ENCODE measurements around the gene MVB12B. TPM values are rescaled to one million over a fixed set of nuclear protein-coding genes. Genes with fewer than 3 reads are reported as not detected.

MVB12B gene
- total RNA-seq, 4 donors from 2014 or later: 6.1 to 18.0 (median 13.2) TPM

GRCh38 chr9:126415741-126416370, 89.2 kb downstream of the MVB12B start:
- Histone ChIP-seq H3K4me1 (peaks cover 17 to 18% of the 10 kb centered on the region in 2 donors), H3K27me3 (no peaks in the 10 kb centered on the region), H3K36me3 (peaks cover 0 to 5% of the 10 kb centered on the region in 2 donors), H3K4me3 (no peak overlapping the region), H3K9me3 (no peaks in the 10 kb centered on the region), H3K27ac (no peak overlapping the region)
- intact Hi-C loops (cut with DNase I; ENCODE audit: low total_unique reads): no loop called here
- in situ Hi-C loops (cut with MboI; ENCODE audit: low sequenced_read_pairs in 4 of 4): no loop called here
- TF ChIP-seq CTCF (IDR thresholded peaks at IDR 0.05 in 4 of 5, conservative IDR thresholded peaks at IDR 0.05 in 1 of 5): no peak
- TF ChIP-seq POLR2A (IDR thresholded peaks at IDR 0.05): no peak
- ATAC-seq: no peak
- no peak for DNase-seq

DNA sequence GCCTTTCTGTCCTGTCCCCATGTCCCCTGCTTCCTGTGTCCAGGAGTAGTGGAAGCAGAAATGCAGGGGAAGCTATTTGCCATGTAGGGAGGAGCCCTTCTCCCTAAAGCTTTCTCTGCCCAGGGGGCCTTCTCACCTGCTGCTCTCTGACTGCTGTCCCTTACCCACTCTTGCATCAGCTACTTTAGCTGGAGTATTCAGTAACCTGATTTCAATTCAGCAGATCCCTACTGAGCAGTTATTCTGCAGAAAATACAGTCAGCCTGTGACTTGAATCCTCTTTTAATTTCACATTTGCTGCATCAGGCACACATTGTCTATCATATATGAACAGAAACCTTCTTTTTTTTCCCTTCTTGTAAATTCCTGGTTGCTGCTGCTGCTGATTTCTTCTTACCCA, 90.4 kb downstream of the MVB12B start:
- Histone ChIP-seq H3K27ac (no peak overlapping the region), H3K36me3 (peaks cover 0 to 4% of the 10 kb centered on the region in 2 donors), H3K27me3 (no peaks in the 10 kb centered on the region), H3K4me1 (peaks cover 29 to 30% of the 10 kb centered on the region in 2 donors), H3K9me3 (no peaks in the 10 kb centered on the region), H3K4me3 (no peak overlapping the region)
- ATAC-seq (no peak), DNase-seq (no peak)
- TF ChIP-seq POLR2A (IDR thresholded peaks at IDR 0.05): no peak
- TF ChIP-seq CTCF (IDR thresholded peaks at IDR 0.05 in 4 of 5, conservative IDR thresholded peaks at IDR 0.05 in 1 of 5): no peak
- intact Hi-C loops (cut with DNase I; ENCODE audit: low total_unique reads) (no loop called here), in situ Hi-C loops (cut with MboI; ENCODE audit: low sequenced_read_pairs in 4 of 4) (no loop called here)

DNA sequence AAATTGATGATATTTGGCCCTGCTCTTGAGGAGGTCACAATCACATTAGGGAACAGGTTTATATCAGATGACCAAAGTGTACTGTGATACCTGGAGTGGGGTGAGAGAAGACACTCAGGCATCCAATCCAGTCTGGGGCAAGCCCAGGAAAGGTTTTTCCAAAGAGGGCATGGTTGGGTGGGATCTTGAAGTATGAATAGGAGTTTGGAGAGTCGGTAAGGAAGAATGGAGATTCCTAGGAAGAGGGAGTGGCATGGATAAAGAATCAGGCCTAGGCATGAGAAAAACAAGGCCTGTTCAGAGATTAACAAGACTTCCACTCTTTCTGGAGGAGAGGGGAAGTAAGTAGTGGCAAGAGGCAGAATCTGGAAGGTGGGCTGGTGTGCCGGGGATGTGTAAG, 91.1 kb downstream of the MVB12B start:
- no peak overlapping the region for H3K27ac ChIP-seq
- DNase-seq: no peak
- H3K9me3 ChIP-seq: no peaks in the 10 kb centered on the region
- H3K36me3 ChIP-seq: no peaks in the 10 kb centered on the region
- no peak for TF ChIP-seq POLR2A (IDR thresholded peaks at IDR 0.05)
- TF ChIP-seq CTCF (IDR thresholded peaks at IDR 0.05 in 4 of 5, conservative IDR thresholded peaks at IDR 0.05 in 1 of 5): no peak
- H3K4me1 ChIP-seq: peaks cover 35 to 37% of the 10 kb centered on the region in 2 donors
- intact Hi-C loops (cut with DNase I; ENCODE audit: low total_unique reads): no loop called here
- in situ Hi-C loops (cut with MboI; ENCODE audit: low sequenced_read_pairs in 4 of 4): no loop called here
- no peaks in the 10 kb centered on the region for H3K27me3 ChIP-seq
- ATAC-seq: no peak
- H3K4me3 ChIP-seq: no peak overlapping the region

- Histone ChIP-seq H3K27ac (no peak overlapping the region), H3K36me3 (no peaks in the 10 kb centered on the region), H3K4me1 (peaks cover 43 to 44% of the 10 kb centered on the region in 2 donors), H3K27me3 (no peaks in the 10 kb centered on the region), H3K4me3 (no peak overlapping the region), H3K9me3 (no peaks in the 10 kb centered on the region)
- in situ Hi-C loops (cut with MboI; ENCODE audit: low sequenced_read_pairs in 4 of 4): no loop called here
- no peak for TF ChIP-seq CTCF (IDR thresholded peaks at IDR 0.05 in 4 of 5, conservative IDR thresholded peaks at IDR 0.05 in 1 of 5)
- no peak for TF ChIP-seq POLR2A (IDR thresholded peaks at IDR 0.05)
- intact Hi-C loops (cut with DNase I; ENCODE audit: low total_unique reads): no loop called here
- DNase-seq (no peak), ATAC-seq (no peak)
These were observed 92.0 kb downstream of the MVB12B start for GRCh38 chr9:126418608-126419007.

GRCh38 chr9:126419475-126419874, 92.8 kb downstream of the MVB12B start:
- Histone ChIP-seq H3K27me3 (no peaks in the 10 kb centered on the region), H3K4me3 (no peak overlapping the region), H3K9me3 (no peaks in the 10 kb centered on the region), H3K4me1 (peaks cover 43 to 44% of the 10 kb centered on the region in 2 donors), H3K36me3 (no peaks in the 10 kb centered on the region), H3K27ac (peak overlapping the region; percentile 53 to 73 (median 56))
- ATAC-seq: peak; percentile 72 to 84
- no peak for TF ChIP-seq POLR2A (IDR thresholded peaks at IDR 0.05)
- no peak for TF ChIP-seq CTCF (IDR thresholded peaks at IDR 0.05 in 4 of 5, conservative IDR thresholded peaks at IDR 0.05 in 1 of 5)
- intact Hi-C loops (cut with DNase I; ENCODE audit: low total_unique reads): no loop called here
- in situ Hi-C loops (cut with MboI; ENCODE audit: low sequenced_read_pairs in 4 of 4): no loop called here
- peak; percentile 30 to 71 for DNase-seq
